Measurements from ENCODE around the gene C1orf174. TPM values are rescaled to one million over a fixed set of nuclear protein-coding genes. Genes with fewer than 3 reads are reported as not detected.
A peak's percentile ranks its signal among the peaks of the same experiment; 100 is the strongest.

Gene C1orf174
- total RNA-seq, 2 experiments from 2014 or later, result 16.8 to 18.5 TPM

DNA sequence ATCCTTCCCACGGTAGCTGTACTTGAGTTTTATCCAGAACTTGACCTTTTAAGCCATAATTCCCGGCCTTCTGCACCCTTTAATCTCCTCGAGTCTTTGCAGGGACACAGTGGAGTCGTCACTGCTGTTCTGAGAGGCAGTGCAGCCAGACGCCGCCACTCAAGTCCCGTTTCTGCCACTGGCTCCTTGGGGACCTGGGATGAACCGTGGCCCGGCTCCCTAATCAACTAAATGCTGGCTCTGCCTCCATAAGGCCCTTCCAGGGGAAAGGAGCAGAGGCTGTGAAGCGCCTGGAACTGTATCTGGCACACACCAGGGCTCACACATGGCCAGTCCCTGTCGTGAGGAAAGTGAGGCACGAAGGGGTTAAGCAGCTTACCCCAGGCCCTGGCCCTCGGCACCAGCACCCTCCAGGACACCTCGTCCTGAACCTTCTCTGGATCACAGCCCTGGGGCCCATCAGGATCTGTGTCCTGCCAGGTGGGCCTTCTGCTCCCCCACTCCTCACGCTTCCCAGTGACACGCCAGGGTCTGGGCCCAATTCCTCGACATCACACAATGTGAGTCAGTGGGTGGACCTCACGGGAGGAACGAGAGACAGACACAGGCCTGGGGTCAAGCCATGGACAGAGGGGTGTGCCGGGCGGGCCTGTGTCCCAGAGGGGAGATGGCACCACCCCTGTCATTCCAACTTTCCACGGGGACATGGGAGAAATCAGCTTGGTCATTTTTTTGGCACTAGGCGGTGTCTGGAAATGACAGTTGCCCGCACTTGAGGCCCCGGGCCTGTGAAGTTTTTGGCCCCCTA is 23.5 kb upstream of the C1orf174 start:
- no peak for DNase-seq
- ATAC-seq (ENCODE audit: poor library complexity), result no peak
- H3K27ac Mint-ChIP-seq, result no peak overlapping the region
- TF ChIP-seq CTCF (IDR thresholded peaks at IDR 0.05), result no peak
- Histone ChIP-seq H3K9me3 (ENCODE audit: control insufficient read depth in 1 of 2, insufficient read depth in 1 of 2, low read length in 2 of 2) (no peaks in the 10 kb centered on the region), H3K4me3 (ENCODE audit: low read length) (no peak overlapping the region), H3K27ac (ENCODE audit: low read depth in 1 of 2, low read length in 2 of 2) (no peak overlapping the region), H3K4me1 (ENCODE audit: insufficient read depth, low read length) (peaks cover 3% of the 10 kb centered on the region), H3K27me3 (ENCODE audit: control insufficient read depth in 1 of 2, insufficient read depth in 2 of 2, low read length in 2 of 2) (no peaks in the 10 kb centered on the region), H3K36me3 (ENCODE audit: insufficient read depth, low read length) (no peaks in the 10 kb centered on the region)
- CTCF ChIA-PET, result no interaction called here
- no peaks in the 10 kb centered on the region for H3K4me1 Mint-ChIP-seq (ENCODE audit: low read depth)
- H3K36me3 Mint-ChIP-seq (ENCODE audit: low read depth), result no peaks in the 10 kb centered on the region
- POLR2A ChIA-PET, result interaction anchor here (1.3 kb wide), 1 partner anchor 23 kb away, joined by 5 read pairs; the partner anchor contains the start of gene C1orf174
- no peak overlapping the region for H3K4me3 Mint-ChIP-seq
- intact Hi-C loops (cut with DNase I, micrococcal nuclease), result no loop called here
- H3K9me3 Mint-ChIP-seq, result no peaks in the 10 kb centered on the region
- peaks cover 6% of the 10 kb centered on the region for H3K27me3 Mint-ChIP-seq

DNA sequence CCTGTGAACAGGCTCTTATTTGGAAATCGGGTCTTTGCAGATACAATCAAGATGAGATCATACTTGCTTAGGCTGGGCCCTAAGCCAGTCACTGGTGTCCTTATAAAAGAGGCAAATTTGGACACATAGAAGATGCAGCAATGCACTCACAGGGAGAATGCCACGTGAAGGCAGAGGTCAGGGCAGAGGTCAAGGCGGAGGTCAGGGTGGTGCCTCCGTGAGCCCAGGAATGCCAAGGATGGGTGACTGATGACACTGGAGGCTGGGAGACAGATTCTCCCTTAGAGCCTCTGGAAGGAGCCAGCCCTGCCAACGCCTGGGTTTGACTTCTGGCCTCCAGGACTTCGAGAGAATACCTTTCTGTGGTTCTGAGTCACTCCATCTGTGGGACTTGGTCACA is 22.8 kb upstream of the C1orf174 start:
- no peak for TF ChIP-seq CTCF (IDR thresholded peaks at IDR 0.05)
- H3K9me3 ChIP-seq (ENCODE audit: control insufficient read depth in 1 of 2, insufficient read depth in 1 of 2, low read length in 2 of 2), result no peaks in the 10 kb centered on the region
- Mint-ChIP-seq H3K4me3 (no peak overlapping the region), H3K36me3 (ENCODE audit: low read depth) (no peaks in the 10 kb centered on the region), H3K4me1 (ENCODE audit: low read depth) (no peaks in the 10 kb centered on the region), H3K9me3 (no peaks in the 10 kb centered on the region), H3K27me3 (peaks cover 6% of the 10 kb centered on the region), H3K27ac (no peak overlapping the region)
- intact Hi-C loops (cut with DNase I, micrococcal nuclease), result no loop called here
- H3K4me1 ChIP-seq (ENCODE audit: insufficient read depth, low read length), result peaks cover 3% of the 10 kb centered on the region
- ChIA-PET POLR2A (interaction anchor here (1.3 kb wide), 1 partner anchor 23 kb away, joined by 5 read pairs; the partner anchor contains the start of gene C1orf174), CTCF (no interaction called here)
- no peaks in the 10 kb centered on the region for H3K36me3 ChIP-seq (ENCODE audit: insufficient read depth, low read length)
- no peaks in the 10 kb centered on the region for H3K27me3 ChIP-seq (ENCODE audit: control insufficient read depth in 1 of 2, insufficient read depth in 2 of 2, low read length in 2 of 2)
- H3K27ac ChIP-seq (ENCODE audit: low read depth in 1 of 2, low read length in 2 of 2), result no peak overlapping the region
- DNase-seq, result no peak
- no peak overlapping the region for H3K4me3 ChIP-seq (ENCODE audit: low read length)
- no peak for ATAC-seq (ENCODE audit: poor library complexity)

GRCh38 chr1:3922201-3922725 is 22.2 kb upstream of the C1orf174 start:
- no peaks in the 10 kb centered on the region for H3K9me3 ChIP-seq (ENCODE audit: control insufficient read depth in 1 of 2, insufficient read depth in 1 of 2, low read length in 2 of 2)
- intact Hi-C loops (cut with DNase I, micrococcal nuclease), result no loop called here
- peak in 4 of 14 experiments; percentile 16 to 77 (median 54) for DNase-seq
- ATAC-seq (ENCODE audit: poor library complexity), result peak; percentile 78
- Mint-ChIP-seq H3K4me3 (peak overlapping the region; percentile 7), H3K27me3 (peaks cover 6% of the 10 kb centered on the region), H3K36me3 (ENCODE audit: low read depth) (no peaks in the 10 kb centered on the region), H3K27ac (no peak overlapping the region), H3K4me1 (ENCODE audit: low read depth) (no peaks in the 10 kb centered on the region), H3K9me3 (no peaks in the 10 kb centered on the region)
- no peak overlapping the region for H3K27ac ChIP-seq (ENCODE audit: low read depth in 1 of 2, low read length in 2 of 2)
- no peak overlapping the region for H3K4me3 ChIP-seq (ENCODE audit: low read length)
- no peaks in the 10 kb centered on the region for H3K27me3 ChIP-seq (ENCODE audit: control insufficient read depth in 1 of 2, insufficient read depth in 2 of 2, low read length in 2 of 2)
- TF ChIP-seq CTCF (IDR thresholded peaks at IDR 0.05), result no peak
- POLR2A ChIA-PET, result interaction anchor here (1.3 kb wide), 1 partner anchor 22 kb away, joined by 5 read pairs; the partner anchor contains the start of gene C1orf174
- H3K36me3 ChIP-seq (ENCODE audit: insufficient read depth, low read length), result no peaks in the 10 kb centered on the region
- CTCF ChIA-PET, result no interaction called here
- peaks cover 3% of the 10 kb centered on the region for H3K4me1 ChIP-seq (ENCODE audit: insufficient read depth, low read length)
